ENCODE data around the gene PSMB9.

- no peak for TF ChIP-seq CTCF (IDR thresholded peaks at IDR 0.05; ENCODE audit: insufficient read depth, low read length)
- TF ChIP-seq POLR2AphosphoS5 (IDR thresholded peaks at IDR 0.05; ENCODE audit: low read depth): no peak
Measured at GRCh38 chr6:32819729-32820128, 34.3 kb upstream of the PSMB9 start.
